K562 (cell line): ENCODE measurements around the gene KCND2. TPM values are rescaled to one million over a fixed set of nuclear protein-coding genes. Genes with fewer than 3 reads are reported as not detected.

Experiments
- ILK ChIP-seq: fragments of 450-650 bp; IDR thresholded peaks from 2 replicates; pipeline ENCODE4 v1.6.1; 2016; ENCODE audit warnings: missing genetic modification characterization, low read depth, mild to moderate bottlenecking, missing compliant biosample characterization, moderate library complexity, borderline replicate concordance
- L3MBTL2 ChIP-seq: fragments of 450-650 bp; IDR thresholded peaks from 2 replicates; pipeline ENCODE4 v1.6.1; 2016; ENCODE audit warnings: mild to moderate bottlenecking, moderate library complexity
- polyA plus RNA-seq, 8 experiments: library from polyadenylated mRNA; depleted of rRNA in 4 of 8; stranded (reverse) in 5 of 8; unstranded in 3 of 8; fragments of >200 nt; fragmentation: Nextera tagmentation in 2 of 8; fragmentation: Illumina TruSeq in 1 of 8; extraction: Ambion mirVana in 2 of 8; extraction: Trizol in 1 of 8; gene quantifications; 2 replicates each; pipeline versions ENCODE4 v1.2.1 to v1.2.3, GENCODE V29; 2011 to 2014; ENCODE audit warnings: inconsistent platforms in 1 of 8, missing spikeins in 1 of 8
- total RNA-seq, 7 experiments: library from RNA; depleted of rRNA in 6 of 7; stranded (reverse); fragments of >200 nt in 6 of 7; fragmentation: Illumina TruSeq in 2 of 7; extraction: Trizol in 2 of 7; gene quantifications; 2 replicates each; pipeline versions ENCODE4 v1.2.1 to v1.2.3, GENCODE V29; 2011 to 2021; ENCODE audit warnings: low replicate concordance in 1 of 7
- TF ChIP-seq, protein P1 (sequence below): fragments of 450-650 bp; IDR thresholded peaks from 2 replicates; pipeline ENCODE4 v1.6.1; 2016; ENCODE audit warnings: mild to moderate bottlenecking, moderate library complexity

The KCND2 gene
- total and polyA plus RNA-seq, 9 of the 15 experiments (the other 6 are each of a cell fraction or from before 2014, with no cell fraction given), result 0.03 to 0.12 TPM; not detected in 7

DNA sequence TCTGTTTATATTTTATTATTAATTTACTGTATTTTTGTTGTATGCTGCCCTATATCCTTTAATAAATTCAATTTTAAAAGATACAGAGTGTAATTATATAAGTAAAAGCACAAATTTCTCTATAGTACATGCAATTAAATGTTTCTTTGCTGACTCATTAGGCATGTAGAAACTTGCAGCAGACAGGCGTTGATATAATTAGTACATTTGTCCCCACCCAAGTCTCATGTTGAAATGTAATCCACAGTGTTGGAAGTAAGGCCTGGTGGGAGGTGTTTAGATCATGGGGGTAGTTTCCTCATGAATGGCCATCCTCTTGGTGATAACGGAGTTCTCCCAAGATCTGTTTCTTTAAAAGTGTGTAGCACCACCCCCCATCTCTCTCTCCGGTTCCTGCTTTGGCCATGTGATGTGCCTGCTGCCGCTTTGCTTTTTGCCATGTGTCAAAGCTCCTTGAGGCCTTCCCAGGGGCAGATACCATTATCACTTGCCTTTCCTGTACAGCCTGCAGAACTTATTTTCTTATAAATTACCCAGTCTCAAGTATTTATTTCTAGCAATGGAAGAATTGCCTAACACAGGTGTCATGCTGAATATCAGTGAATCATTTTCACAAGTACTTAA, 521.2 kb downstream of the KCND2 start (continued):
- TF ChIP-seq, protein P1, sequence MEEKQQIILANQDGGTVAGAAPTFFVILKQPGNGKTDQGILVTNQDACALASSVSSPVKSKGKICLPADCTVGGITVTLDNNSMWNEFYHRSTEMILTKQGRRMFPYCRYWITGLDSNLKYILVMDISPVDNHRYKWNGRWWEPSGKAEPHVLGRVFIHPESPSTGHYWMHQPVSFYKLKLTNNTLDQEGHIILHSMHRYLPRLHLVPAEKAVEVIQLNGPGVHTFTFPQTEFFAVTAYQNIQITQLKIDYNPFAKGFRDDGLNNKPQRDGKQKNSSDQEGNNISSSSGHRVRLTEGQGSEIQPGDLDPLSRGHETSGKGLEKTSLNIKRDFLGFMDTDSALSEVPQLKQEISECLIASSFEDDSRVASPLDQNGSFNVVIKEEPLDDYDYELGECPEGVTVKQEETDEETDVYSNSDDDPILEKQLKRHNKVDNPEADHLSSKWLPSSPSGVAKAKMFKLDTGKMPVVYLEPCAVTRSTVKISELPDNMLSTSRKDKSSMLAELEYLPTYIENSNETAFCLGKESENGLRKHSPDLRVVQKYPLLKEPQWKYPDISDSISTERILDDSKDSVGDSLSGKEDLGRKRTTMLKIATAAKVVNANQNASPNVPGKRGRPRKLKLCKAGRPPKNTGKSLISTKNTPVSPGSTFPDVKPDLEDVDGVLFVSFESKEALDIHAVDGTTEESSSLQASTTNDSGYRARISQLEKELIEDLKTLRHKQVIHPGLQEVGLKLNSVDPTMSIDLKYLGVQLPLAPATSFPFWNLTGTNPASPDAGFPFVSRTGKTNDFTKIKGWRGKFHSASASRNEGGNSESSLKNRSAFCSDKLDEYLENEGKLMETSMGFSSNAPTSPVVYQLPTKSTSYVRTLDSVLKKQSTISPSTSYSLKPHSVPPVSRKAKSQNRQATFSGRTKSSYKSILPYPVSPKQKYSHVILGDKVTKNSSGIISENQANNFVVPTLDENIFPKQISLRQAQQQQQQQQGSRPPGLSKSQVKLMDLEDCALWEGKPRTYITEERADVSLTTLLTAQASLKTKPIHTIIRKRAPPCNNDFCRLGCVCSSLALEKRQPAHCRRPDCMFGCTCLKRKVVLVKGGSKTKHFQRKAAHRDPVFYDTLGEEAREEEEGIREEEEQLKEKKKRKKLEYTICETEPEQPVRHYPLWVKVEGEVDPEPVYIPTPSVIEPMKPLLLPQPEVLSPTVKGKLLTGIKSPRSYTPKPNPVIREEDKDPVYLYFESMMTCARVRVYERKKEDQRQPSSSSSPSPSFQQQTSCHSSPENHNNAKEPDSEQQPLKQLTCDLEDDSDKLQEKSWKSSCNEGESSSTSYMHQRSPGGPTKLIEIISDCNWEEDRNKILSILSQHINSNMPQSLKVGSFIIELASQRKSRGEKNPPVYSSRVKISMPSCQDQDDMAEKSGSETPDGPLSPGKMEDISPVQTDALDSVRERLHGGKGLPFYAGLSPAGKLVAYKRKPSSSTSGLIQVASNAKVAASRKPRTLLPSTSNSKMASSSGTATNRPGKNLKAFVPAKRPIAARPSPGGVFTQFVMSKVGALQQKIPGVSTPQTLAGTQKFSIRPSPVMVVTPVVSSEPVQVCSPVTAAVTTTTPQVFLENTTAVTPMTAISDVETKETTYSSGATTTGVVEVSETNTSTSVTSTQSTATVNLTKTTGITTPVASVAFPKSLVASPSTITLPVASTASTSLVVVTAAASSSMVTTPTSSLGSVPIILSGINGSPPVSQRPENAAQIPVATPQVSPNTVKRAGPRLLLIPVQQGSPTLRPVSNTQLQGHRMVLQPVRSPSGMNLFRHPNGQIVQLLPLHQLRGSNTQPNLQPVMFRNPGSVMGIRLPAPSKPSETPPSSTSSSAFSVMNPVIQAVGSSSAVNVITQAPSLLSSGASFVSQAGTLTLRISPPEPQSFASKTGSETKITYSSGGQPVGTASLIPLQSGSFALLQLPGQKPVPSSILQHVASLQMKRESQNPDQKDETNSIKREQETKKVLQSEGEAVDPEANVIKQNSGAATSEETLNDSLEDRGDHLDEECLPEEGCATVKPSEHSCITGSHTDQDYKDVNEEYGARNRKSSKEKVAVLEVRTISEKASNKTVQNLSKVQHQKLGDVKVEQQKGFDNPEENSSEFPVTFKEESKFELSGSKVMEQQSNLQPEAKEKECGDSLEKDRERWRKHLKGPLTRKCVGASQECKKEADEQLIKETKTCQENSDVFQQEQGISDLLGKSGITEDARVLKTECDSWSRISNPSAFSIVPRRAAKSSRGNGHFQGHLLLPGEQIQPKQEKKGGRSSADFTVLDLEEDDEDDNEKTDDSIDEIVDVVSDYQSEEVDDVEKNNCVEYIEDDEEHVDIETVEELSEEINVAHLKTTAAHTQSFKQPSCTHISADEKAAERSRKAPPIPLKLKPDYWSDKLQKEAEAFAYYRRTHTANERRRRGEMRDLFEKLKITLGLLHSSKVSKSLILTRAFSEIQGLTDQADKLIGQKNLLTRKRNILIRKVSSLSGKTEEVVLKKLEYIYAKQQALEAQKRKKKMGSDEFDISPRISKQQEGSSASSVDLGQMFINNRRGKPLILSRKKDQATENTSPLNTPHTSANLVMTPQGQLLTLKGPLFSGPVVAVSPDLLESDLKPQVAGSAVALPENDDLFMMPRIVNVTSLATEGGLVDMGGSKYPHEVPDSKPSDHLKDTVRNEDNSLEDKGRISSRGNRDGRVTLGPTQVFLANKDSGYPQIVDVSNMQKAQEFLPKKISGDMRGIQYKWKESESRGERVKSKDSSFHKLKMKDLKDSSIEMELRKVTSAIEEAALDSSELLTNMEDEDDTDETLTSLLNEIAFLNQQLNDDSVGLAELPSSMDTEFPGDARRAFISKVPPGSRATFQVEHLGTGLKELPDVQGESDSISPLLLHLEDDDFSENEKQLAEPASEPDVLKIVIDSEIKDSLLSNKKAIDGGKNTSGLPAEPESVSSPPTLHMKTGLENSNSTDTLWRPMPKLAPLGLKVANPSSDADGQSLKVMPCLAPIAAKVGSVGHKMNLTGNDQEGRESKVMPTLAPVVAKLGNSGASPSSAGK, result peak; percentile 79
- peak; percentile 94 for TF ChIP-seq L3MBTL2
- no peak for TF ChIP-seq ILK (tag)
